ENCODE results near the gene CMSS1.

The CMSS1 gene

DNA sequence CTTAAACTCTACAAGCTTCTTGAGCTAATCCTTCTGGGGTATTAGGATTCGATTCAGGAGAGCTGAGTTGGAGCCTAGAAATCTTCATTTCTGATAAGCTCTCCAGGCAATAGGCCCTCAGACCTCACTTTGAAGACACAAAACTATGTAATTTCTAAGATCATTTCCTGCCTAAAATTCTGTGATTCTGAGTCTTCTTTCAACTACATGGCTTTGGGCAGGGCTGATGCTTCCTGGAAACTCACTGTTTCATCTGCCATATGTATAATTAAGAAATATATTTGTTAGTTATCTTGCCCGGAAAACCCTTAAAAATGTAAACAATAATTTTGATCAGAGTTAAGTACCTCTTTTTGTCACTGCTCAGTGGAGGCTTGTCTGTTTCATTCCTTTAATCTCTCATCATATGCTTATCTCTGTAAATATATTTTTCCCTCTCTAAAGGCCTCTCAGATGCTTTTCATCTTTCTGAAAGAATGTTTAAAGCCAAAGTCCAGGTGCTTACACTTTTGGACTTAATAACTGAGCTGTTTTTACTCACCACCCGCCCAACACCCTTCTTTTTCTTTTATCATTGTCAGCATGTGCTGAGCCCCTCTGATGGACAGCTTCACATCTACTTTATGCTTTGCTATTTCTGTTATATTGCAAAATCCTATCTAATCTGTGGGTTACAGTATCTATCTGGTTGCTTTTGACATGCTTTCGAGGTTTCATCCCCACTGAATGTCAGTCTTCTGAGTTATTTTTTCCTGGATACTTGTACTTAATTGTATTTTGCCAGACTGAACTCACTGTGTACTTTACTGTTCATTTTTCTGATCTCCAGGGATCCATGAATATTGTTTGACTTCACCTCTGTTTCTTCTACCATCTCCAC, 258.4 kb downstream of the CMSS1 start:
- no peak for DNase-seq (ENCODE audit: low read depth)
- TF ChIP-seq, protein P1, sequence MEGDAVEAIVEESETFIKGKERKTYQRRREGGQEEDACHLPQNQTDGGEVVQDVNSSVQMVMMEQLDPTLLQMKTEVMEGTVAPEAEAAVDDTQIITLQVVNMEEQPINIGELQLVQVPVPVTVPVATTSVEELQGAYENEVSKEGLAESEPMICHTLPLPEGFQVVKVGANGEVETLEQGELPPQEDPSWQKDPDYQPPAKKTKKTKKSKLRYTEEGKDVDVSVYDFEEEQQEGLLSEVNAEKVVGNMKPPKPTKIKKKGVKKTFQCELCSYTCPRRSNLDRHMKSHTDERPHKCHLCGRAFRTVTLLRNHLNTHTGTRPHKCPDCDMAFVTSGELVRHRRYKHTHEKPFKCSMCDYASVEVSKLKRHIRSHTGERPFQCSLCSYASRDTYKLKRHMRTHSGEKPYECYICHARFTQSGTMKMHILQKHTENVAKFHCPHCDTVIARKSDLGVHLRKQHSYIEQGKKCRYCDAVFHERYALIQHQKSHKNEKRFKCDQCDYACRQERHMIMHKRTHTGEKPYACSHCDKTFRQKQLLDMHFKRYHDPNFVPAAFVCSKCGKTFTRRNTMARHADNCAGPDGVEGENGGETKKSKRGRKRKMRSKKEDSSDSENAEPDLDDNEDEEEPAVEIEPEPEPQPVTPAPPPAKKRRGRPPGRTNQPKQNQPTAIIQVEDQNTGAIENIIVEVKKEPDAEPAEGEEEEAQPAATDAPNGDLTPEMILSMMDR (IDR thresholded peaks at IDR 0.05; ENCODE audit: low read depth, low read length, missing control alignments): no peak
- H3K4me3 ChIP-seq (ENCODE audit: low read depth, low read length): no peak overlapping the region
- in situ Hi-C loops (cut with HindIII; ENCODE audit: low sequenced_read_pairs): no loop called here

DNA sequence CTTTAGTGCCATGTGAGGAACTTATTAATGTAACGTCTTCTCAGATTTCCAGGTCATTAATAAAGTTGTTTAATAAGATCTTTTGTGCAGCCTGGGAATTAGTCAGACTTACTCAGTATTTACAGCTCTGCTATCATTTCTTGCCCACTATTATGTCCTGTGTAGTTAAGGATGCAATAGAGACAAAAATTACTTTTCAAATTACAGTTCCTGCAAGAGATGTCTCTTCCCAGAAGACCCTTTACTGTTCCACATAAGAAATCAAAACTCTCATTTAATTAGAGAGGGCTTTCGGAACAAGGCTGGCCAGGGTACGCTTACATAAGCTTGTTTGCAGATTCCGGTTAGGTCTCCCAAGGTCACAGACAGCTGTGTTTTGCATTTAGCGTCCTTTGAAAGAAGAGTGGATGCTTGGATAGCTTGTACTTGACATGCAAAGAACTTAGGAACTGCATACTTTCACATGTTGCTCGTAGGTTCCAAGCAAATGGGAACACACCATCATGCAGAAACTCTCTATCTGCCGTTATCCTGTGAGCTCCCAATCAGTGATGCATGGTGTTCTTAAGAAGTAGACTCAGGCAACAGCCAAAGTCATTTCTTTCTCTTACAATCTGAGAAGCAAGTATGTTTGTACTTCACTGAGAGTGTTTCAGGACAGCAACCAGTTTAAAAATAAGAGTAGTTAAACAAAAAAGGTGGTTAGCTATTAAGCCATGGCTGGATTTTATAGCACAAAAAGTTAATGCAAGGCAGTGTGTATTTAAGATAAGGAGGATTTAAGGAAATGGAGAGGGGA, 259.3 kb downstream of the CMSS1 start:
- DNase-seq (ENCODE audit: low read depth): no peak
- TF ChIP-seq, protein P1 (IDR thresholded peaks at IDR 0.05; ENCODE audit: low read depth, low read length, missing control alignments): no peak
- H3K4me3 ChIP-seq (ENCODE audit: low read depth, low read length): no peak overlapping the region
- in situ Hi-C loops (cut with HindIII; ENCODE audit: low sequenced_read_pairs): no loop called here

DNA sequence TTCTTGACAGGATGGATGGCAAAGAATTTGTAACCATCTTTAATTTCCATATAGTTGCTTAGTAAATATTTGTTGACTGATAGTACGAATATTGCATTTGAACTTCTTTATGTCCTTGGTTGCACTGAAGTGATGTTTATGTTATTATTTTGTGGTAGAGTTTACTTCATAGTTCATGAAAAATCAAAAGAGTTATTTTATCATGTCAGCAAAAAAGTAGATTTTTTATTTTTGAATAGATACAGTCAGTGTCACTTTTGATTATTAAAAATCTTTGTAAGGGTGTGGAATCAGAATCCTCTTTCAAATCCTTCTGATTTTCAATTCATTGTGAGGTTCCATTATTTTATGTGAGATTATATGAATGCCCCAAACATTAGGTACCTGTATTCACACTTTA, 261.7 kb downstream of the CMSS1 start:
- in situ Hi-C loops (cut with HindIII; ENCODE audit: low sequenced_read_pairs): no loop called here
- no peak for DNase-seq (ENCODE audit: low read depth)
- TF ChIP-seq, protein P1 (IDR thresholded peaks at IDR 0.05; ENCODE audit: low read depth, low read length, missing control alignments): no peak
- no peak overlapping the region for H3K4me3 ChIP-seq (ENCODE audit: low read depth, low read length)

DNA sequence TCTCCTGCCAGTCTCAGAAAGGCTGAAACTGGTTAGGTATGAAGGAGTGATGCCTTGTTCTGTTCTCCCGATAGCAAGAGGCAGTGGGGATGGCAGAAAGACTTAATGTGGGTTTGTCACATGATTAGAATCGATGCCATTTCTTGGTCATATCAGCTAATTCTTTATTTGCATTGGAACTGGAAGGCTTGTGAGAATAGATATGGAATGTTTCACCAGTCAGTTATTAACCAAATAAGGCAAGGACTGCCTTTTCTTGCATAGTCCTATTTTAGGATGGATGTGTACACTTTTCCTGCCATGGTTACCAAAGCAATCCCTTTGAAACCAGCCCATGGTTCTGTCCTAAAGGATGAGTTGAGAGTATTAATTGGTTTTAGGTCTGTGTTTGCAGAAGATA, 262.9 kb downstream of the CMSS1 start:
- in situ Hi-C loops (cut with HindIII; ENCODE audit: low sequenced_read_pairs): no loop called here
- TF ChIP-seq, protein P1 (IDR thresholded peaks at IDR 0.05; ENCODE audit: low read depth, low read length, missing control alignments): no peak
- H3K4me3 ChIP-seq (ENCODE audit: low read depth, low read length): no peak overlapping the region
- no peak for DNase-seq (ENCODE audit: low read depth)

DNA sequence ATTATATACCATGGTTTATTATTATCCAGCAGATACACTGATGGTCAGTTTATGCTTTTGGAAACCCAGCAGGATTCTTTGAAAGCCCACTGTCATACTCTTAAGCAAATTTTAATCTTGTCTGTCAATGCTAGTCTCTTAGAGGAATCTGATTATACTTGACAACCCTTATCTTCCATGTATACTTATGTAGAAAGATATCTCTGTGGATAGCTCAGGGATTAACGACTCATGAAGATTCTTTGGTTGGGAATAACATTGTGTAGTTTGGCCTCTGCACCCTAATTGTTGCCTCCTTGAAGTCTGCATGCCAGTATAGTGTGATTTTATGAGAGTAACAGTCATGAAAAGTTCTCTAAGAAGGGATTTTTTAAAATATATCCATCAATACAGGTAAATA, 263.6 kb downstream of the CMSS1 start:
- H3K4me3 ChIP-seq (ENCODE audit: low read depth, low read length): no peak overlapping the region
- TF ChIP-seq, protein P1 (IDR thresholded peaks at IDR 0.05; ENCODE audit: low read depth, low read length, missing control alignments): no peak
- in situ Hi-C loops (cut with HindIII; ENCODE audit: low sequenced_read_pairs): no loop called here
- DNase-seq (ENCODE audit: low read depth): no peak

DNA sequence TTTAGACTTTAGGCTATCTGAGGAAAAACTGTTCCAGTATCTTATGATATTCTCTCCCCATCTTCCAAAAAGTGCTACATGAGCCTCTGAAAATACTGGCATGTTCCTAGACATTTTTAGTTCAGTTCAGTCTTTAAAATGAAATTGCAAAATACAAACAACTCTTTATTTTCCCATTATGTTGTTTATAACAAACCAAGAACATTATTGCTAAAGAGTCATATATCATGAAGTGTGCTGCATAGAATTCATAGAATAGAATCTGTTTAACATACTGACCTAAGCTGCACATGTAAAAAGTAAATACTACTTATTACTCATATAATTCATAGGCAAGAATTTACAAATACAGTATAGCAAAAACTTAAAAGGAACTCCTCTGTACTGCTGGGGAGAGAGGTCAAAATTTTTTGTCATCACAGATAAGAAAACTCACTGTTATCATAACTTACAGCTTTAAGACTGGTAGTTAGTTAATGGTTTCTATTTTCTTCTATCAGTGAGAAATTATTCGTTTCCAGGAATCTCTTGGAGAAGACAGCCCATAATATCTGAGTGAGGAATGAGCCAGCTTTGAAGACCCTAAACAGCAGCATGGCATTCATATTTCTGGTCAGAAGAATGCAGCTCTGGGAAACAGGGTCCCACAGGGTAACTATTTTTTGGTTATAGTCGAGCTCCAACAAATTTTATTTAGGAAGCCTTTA, 264.5 kb downstream of the CMSS1 start:
- TF ChIP-seq, protein P1 (IDR thresholded peaks at IDR 0.05; ENCODE audit: low read depth, low read length, missing control alignments): no peak
- DNase-seq (ENCODE audit: low read depth): no peak
- in situ Hi-C loops (cut with HindIII; ENCODE audit: low sequenced_read_pairs): no loop called here
- no peak overlapping the region for H3K4me3 ChIP-seq (ENCODE audit: low read depth, low read length)
